ENCODE measurements around the gene TBX4. TPM values are rescaled to one million over a fixed set of nuclear protein-coding genes. Genes with fewer than 3 reads are reported as not detected.
A peak's percentile ranks its signal among the peaks of the same experiment; 100 is the strongest.

TBX4 gene
- total and polyA plus RNA-seq, 2 of the 13 experiments (the other 11 are each of a cell fraction or from before 2014, with no cell fraction given), result 0.11 to 1.1 TPM

- TF ChIP-seq ZNF225 (CRISPR knock-in tag; IDR thresholded peaks at IDR 0.05) (0 out of 2 replicates have a peak, but pooled peaks have one; percentile 26), ZNF780A (CRISPR knock-in tag; IDR thresholded peaks at IDR 0.05) (no peak), ZNF274 (CRISPR knock-in tag; IDR thresholded peaks at IDR 0.05) (no peak), MEF2D (CRISPR knock-in tag; IDR thresholded peaks at IDR 0.05) (0 out of 2 replicates have a peak, but pooled peaks have one; percentile 56), YEATS2 (CRISPR knock-in tag; IDR thresholded peaks at IDR 0.05; ENCODE audit: borderline replicate concordance) (peak; percentile 39; the same call in 1 of the 2 replicates), ZNF503 (CRISPR knock-in tag; IDR thresholded peaks at IDR 0.05) (0 out of 2 replicates have a peak, but pooled peaks have one; percentile 9), FOXP1 (IDR thresholded peaks at IDR 0.05) (no peak), FOXP1 (CRISPR knock-in tag; IDR thresholded peaks at IDR 0.05) (peak; percentile 53; the same call in 1 of the 2 replicates), ZNF556 (CRISPR knock-in tag; IDR thresholded peaks at IDR 0.05; ENCODE audit: borderline replicate concordance) (0 out of 2 replicates have a peak, but pooled peaks have one; percentile 58), SP1 (IDR thresholded peaks at IDR 0.05) (no peak), SP1 (CRISPR knock-in tag; IDR thresholded peaks at IDR 0.05) (peak; percentile 22; the same call in 1 of the 2 replicates), ESRRA (CRISPR knock-in tag; IDR thresholded peaks at IDR 0.05; ENCODE audit: low read depth) (0 out of 2 replicates have a peak, but pooled peaks have one; percentile 20), ATF2 (CRISPR knock-in tag; IDR thresholded peaks at IDR 0.05) (peak; percentile 24; the same call in 1 of the 2 replicates), THRA (CRISPR knock-in tag; IDR thresholded peaks at IDR 0.05; ENCODE audit: borderline replicate concordance) (no peak), ZNF549 (CRISPR knock-in tag; IDR thresholded peaks at IDR 0.05) (no peak), ZNF501 (CRISPR knock-in tag; IDR thresholded peaks at IDR 0.05) (0 out of 2 replicates have a peak, but pooled peaks have one; percentile 41)
- TF ChIP-seq, protein P1, sequence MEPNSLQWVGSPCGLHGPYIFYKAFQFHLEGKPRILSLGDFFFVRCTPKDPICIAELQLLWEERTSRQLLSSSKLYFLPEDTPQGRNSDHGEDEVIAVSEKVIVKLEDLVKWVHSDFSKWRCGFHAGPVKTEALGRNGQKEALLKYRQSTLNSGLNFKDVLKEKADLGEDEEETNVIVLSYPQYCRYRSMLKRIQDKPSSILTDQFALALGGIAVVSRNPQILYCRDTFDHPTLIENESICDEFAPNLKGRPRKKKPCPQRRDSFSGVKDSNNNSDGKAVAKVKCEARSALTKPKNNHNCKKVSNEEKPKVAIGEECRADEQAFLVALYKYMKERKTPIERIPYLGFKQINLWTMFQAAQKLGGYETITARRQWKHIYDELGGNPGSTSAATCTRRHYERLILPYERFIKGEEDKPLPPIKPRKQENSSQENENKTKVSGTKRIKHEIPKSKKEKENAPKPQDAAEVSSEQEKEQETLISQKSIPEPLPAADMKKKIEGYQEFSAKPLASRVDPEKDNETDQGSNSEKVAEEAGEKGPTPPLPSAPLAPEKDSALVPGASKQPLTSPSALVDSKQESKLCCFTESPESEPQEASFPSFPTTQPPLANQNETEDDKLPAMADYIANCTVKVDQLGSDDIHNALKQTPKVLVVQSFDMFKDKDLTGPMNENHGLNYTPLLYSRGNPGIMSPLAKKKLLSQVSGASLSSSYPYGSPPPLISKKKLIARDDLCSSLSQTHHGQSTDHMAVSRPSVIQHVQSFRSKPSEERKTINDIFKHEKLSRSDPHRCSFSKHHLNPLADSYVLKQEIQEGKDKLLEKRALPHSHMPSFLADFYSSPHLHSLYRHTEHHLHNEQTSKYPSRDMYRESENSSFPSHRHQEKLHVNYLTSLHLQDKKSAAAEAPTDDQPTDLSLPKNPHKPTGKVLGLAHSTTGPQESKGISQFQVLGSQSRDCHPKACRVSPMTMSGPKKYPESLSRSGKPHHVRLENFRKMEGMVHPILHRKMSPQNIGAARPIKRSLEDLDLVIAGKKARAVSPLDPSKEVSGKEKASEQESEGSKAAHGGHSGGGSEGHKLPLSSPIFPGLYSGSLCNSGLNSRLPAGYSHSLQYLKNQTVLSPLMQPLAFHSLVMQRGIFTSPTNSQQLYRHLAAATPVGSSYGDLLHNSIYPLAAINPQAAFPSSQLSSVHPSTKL (CRISPR knock-in tag; IDR thresholded peaks at IDR 0.05), result peak; percentile 78
- TF ChIP-seq, protein P2, sequence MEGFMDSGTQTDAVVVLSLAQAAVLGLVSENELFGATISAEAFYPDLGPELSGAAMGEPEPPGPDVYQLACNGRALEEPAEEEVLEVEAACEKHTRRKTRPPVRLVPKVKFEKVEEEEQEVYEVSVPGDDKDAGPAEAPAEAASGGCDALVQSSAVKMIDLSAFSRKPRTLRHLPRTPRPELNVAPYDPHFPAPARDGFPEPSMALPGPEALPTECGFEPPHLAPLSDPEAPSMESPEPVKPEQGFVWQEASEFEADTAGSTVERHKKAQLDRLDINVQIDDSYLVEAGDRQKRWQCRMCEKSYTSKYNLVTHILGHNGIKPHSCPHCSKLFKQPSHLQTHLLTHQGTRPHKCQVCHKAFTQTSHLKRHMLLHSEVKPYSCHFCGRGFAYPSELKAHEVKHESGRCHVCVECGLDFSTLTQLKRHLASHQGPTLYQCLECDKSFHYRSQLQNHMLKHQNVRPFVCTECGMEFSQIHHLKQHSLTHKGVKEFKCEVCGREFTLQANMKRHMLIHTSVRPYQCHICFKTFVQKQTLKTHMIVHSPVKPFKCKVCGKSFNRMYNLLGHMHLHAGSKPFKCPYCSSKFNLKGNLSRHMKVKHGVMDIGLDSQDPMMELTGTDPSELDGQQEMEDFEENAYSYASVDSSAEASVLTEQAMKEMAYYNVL (CRISPR knock-in tag; IDR thresholded peaks at IDR 0.05; ENCODE audit: borderline replicate concordance), result peak; percentile 98
Measured at GRCh38 chr17:61488878-61489718, 36.9 kb downstream of the TBX4 start (continued).

Measured in HepG2 (cell line).